Keratinocyte (primary cell): Measurements from ENCODE around the gene USP31. TPM values are rescaled to one million over a fixed set of nuclear protein-coding genes. Genes with fewer than 3 reads are reported as not detected.

ENCODE experiments used
- DNase-seq: peaks from one replicate; pipeline ENCODE4 v3.0.0-alpha.2; 2011; ENCODE audit warnings: low read depth, missing footprints, low spot score
- FAIRE-seq: peaks from 2 replicates; lab custom pipeline; 2011; peaks lifted over from hg19 to GRCh38; lab: Jason Lieb, UNC
- H2AFZ ChIP-seq: 2 replicates; pipeline ENCODE4 v1.6.0; 2012; ENCODE audit warnings: low read length, control low read depth, inconsistent platforms; ENCODE audit not compliant: control insufficient read depth
- H3K27ac ChIP-seq: 2 replicates; pipeline ENCODE4 v1.5.1; 2011; ENCODE audit warnings: low read length; ENCODE audit not compliant: control insufficient read depth, insufficient read depth
- H3K27me3 ChIP-seq: 3 replicates; pipeline ENCODE4 v1.6.0; 2011; ENCODE audit warnings: low read length; ENCODE audit not compliant: control insufficient read depth, insufficient read depth; ENCODE audit errors: extremely low read depth
- H3K36me3 ChIP-seq, 2 experiments: 2 replicates in 1 of 2; 3 replicates in 1 of 2; pipeline ENCODE4 v1.5.1; 2011; ENCODE audit warnings: low read length in 2 of 2, mild to moderate bottlenecking in 1 of 2; ENCODE audit not compliant: control insufficient read depth in 2 of 2, insufficient read depth in 2 of 2; ENCODE audit errors: extremely low read depth in 1 of 2
- H3K4me1 ChIP-seq: 3 replicates; pipeline ENCODE4 v1.5.1; 2011; ENCODE audit warnings: low read length; ENCODE audit not compliant: control insufficient read depth, insufficient read depth; ENCODE audit errors: extremely low read depth
- H3K4me2 ChIP-seq: 3 replicates; pipeline ENCODE4 v1.6.0; 2011; ENCODE audit warnings: low read depth, low read length; ENCODE audit not compliant: control insufficient read depth, insufficient read depth; ENCODE audit errors: extremely low read depth
- H3K4me3 ChIP-seq, 3 experiments: fragments of 200-600 bp in 1 of 3; sonication (generic) in 1 of 3; 2 replicates in 2 of 3; 3 replicates in 1 of 3; pipeline ENCODE4 v1.5.1; 2011 to 2016; ENCODE audit warnings: low read length in 3 of 3, mild to moderate bottlenecking in 3 of 3, control low read depth in 2 of 3, inconsistent platforms in 1 of 3, low read depth in 1 of 3, mixed read lengths in 1 of 3, mixed run types in 1 of 3, moderate library complexity in 1 of 3; ENCODE audit not compliant: control insufficient read depth in 2 of 3, insufficient read depth in 2 of 3; ENCODE audit errors: extremely low read depth in 1 of 3
- H3K79me2 ChIP-seq: 2 replicates; pipeline ENCODE4 v1.6.0; 2012; ENCODE audit warnings: low read length; ENCODE audit not compliant: control insufficient read depth, insufficient read depth
- H3K9ac ChIP-seq: 3 replicates; pipeline ENCODE4 v1.6.0; 2011; ENCODE audit warnings: low read length; ENCODE audit not compliant: control insufficient read depth, insufficient read depth; ENCODE audit errors: extremely low read depth
- H3K9me1 ChIP-seq: 3 replicates; pipeline ENCODE4 v1.6.0; 2011; ENCODE audit warnings: low read length; ENCODE audit not compliant: control insufficient read depth, insufficient read depth; ENCODE audit errors: extremely low read depth
- H3K9me3 ChIP-seq: 2 replicates; pipeline ENCODE4 v1.5.1; 2012; ENCODE audit warnings: low read depth, low read length; ENCODE audit not compliant: control insufficient read depth
- H4K20me1 ChIP-seq: 3 replicates; pipeline ENCODE4 v1.6.0; 2011; ENCODE audit warnings: low read length; ENCODE audit not compliant: control insufficient read depth, insufficient read depth; ENCODE audit errors: extremely low read depth
- CTCF ChIP-seq, 3 experiments: IDR thresholded peaks in 1 of 3; conservative IDR thresholded peaks in 1 of 3; optimal IDR thresholded peaks in 1 of 3; 2 replicates in 2 of 3; 3 replicates in 1 of 3; pipeline versions ENCODE3 to v1.5.1; 2011; ENCODE audit warnings: low read length in 3 of 3, mild to moderate bottlenecking in 3 of 3, moderate library complexity in 2 of 3, control low read depth in 1 of 3, inconsistent platforms in 1 of 3; ENCODE audit not compliant: insufficient read depth in 2 of 3; ENCODE audit errors: extremely low read depth in 1 of 3
- EZH2 ChIP-seq: IDR thresholded peaks from one replicate; pipeline ENCODE4 v1.6.1; 2012; ENCODE audit warnings: inconsistent platforms, mild to moderate bottlenecking, low read length, moderate library complexity
- dilution Hi-C: fragments of 300-500 bp; cut with MboI; formaldehyde crosslinking; loops from one replicate; pipeline ENCODE4 v1.7.0; 2020; ENCODE audit warnings: low sequenced_read_pairs; ENCODE audit not compliant: extremely low pct_ligation_motif_present
- polyA plus RNA-seq, 5 experiments: library from polyadenylated mRNA; depleted of rRNA in 3 of 5; stranded (reverse) in 3 of 5; stranded (forward) in 1 of 5; unstranded in 1 of 5; fragments of >200 nt; gene quantifications; 1 replicate in 1 of 5; 2 replicates in 3 of 5; 3 replicates in 1 of 5; pipeline versions ENCODE4 v1.2.1 to v1.2.3, GENCODE V29; 2011 to 2012; ENCODE audit warnings: missing spikeins in 2 of 5, low read depth in 1 of 5, low replicate concordance in 1 of 5

Gene USP31
- polyA plus RNA-seq, 1 donor (not counting 4 experiments of a cell fraction or from before 2014, with no cell fraction given), result 16.3 TPM

- Histone ChIP-seq H3K9ac (no peak overlapping the region), H3K4me3 (no peak overlapping the region), H3K9me1 (peaks cover 6% of the 10 kb centered on the region), H3K79me2 (peaks cover 96% of the 10 kb centered on the region), H3K27me3 (no peaks in the 10 kb centered on the region), H3K27ac (no peak overlapping the region), H2AFZ (no peak overlapping the region), H4K20me1 (peaks cover 2% of the 10 kb centered on the region), H3K9me3 (peaks cover 7% of the 10 kb centered on the region), H3K36me3 (peaks cover 0 to 3% of the 10 kb centered on the region in 2 experiments), H3K4me1 (peaks cover 36% of the 10 kb centered on the region), H3K4me2 (no peak overlapping the region)
- dilution Hi-C loops, result no loop called here
- no peak for TF ChIP-seq CTCF (optimal IDR thresholded peaks at IDR 0.05 in 1 of 3, IDR thresholded peaks at IDR 0.05 in 1 of 3, conservative IDR thresholded peaks at IDR 0.05 in 1 of 3; ENCODE audit: extremely low read depth in 1 of 3, insufficient read depth in 2 of 3, low read length in 3 of 3)
- no peak for TF ChIP-seq EZH2
- FAIRE-seq, result no peak
- no peak for DNase-seq
Observed at GRCh38 chr16:23137818-23138217, 11.4 kb downstream of the USP31 start.

GRCh38 chr16:23137256-23137655, 12.0 kb downstream of the USP31 start:
- FAIRE-seq, result no peak
- H3K79me2 ChIP-seq, result peaks cover 97% of the 10 kb centered on the region
- TF ChIP-seq EZH2 (no peak), CTCF (optimal IDR thresholded peaks at IDR 0.05 in 1 of 3, IDR thresholded peaks at IDR 0.05 in 1 of 3, conservative IDR thresholded peaks at IDR 0.05 in 1 of 3; ENCODE audit: extremely low read depth in 1 of 3, insufficient read depth in 2 of 3, low read length in 3 of 3) (no peak)

More at GRCh38 chr16:23137256-23137655, 12.0 kb downstream of the USP31 start:
- no peak overlapping the region for H3K4me2 ChIP-seq
- DNase-seq, result no peak
- H3K27me3 ChIP-seq, result no peaks in the 10 kb centered on the region
- peaks cover 2% of the 10 kb centered on the region for H4K20me1 ChIP-seq
- dilution Hi-C loops, result no loop called here
- H3K4me3 ChIP-seq, result no peak overlapping the region
- H3K9me1 ChIP-seq, result peaks cover 6% of the 10 kb centered on the region
- H3K4me1 ChIP-seq, result peaks cover 33% of the 10 kb centered on the region
- H2AFZ ChIP-seq, result no peak overlapping the region
- H3K9me3 ChIP-seq, result peaks cover 7% of the 10 kb centered on the region
- peaks cover 0 to 3% of the 10 kb centered on the region in 2 experiments for H3K36me3 ChIP-seq
- H3K9ac ChIP-seq, result no peak overlapping the region
- no peak overlapping the region for H3K27ac ChIP-seq
